Measurements from ENCODE around the gene SYT5.

- TF ChIP-seq, protein P1, sequence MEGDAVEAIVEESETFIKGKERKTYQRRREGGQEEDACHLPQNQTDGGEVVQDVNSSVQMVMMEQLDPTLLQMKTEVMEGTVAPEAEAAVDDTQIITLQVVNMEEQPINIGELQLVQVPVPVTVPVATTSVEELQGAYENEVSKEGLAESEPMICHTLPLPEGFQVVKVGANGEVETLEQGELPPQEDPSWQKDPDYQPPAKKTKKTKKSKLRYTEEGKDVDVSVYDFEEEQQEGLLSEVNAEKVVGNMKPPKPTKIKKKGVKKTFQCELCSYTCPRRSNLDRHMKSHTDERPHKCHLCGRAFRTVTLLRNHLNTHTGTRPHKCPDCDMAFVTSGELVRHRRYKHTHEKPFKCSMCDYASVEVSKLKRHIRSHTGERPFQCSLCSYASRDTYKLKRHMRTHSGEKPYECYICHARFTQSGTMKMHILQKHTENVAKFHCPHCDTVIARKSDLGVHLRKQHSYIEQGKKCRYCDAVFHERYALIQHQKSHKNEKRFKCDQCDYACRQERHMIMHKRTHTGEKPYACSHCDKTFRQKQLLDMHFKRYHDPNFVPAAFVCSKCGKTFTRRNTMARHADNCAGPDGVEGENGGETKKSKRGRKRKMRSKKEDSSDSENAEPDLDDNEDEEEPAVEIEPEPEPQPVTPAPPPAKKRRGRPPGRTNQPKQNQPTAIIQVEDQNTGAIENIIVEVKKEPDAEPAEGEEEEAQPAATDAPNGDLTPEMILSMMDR (IDR thresholded peaks at IDR 0.05): no peak
- TF ChIP-seq POLR2A (IDR thresholded peaks at IDR 0.05): no peak
Measured at GRCh38 chr19:55137915-55138314, 42.2 kb downstream of the SYT5 start.
